ENCODE data around the gene SOX2.

Gene SOX2

GRCh38 chr3:181711325-181712135 lies at the start of gene SOX2:
SOX2 (plus strand) TSS chr3:181711925; CDS start chr3:181712361, 436 bp downstream.
- no peak for FAIRE-seq

DNA sequence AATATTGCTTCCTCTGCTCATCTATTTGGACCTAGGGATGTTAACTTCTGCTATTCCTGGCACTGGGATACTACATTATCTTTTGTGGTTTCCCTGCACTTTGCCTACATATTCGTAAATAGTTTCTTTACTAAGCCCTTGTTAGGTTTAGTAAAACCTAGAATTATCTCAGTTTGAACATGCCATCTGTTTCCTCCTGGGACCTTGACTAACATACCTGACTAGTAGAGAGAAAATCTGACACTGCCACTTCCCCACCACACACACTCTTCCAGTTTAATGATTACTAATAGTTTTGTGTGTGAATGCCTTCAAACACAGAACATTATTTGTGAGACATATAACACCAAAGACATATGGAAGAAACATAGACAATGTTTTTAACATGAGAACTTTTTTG lies 28.2 kb upstream of the SOX2 start:
- FAIRE-seq, result no peak

DNA sequence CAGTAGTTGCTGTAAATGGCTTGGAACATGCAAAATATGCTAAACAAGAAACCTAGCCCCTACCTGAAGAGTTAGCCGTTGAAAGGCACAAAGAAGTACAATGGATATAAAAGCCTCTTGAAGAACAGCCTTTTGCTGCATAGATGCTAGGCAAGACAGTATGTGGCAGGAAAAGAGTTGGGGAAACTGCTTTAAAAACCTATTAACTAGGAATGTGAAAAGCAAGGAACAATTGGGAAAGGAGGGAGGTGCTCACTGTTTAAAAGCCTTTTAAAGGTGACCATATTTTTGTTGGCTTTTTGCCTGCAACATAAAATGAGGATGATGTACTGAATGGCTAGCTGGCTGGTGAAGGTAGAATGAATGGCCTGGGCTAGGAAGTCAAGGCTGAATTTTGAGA lies 24.5 kb upstream of the SOX2 start:
- no peak for FAIRE-seq

GRCh38 chr3:181687731-181688130 lies 24.0 kb upstream of the SOX2 start:
- no peak for FAIRE-seq

DNA sequence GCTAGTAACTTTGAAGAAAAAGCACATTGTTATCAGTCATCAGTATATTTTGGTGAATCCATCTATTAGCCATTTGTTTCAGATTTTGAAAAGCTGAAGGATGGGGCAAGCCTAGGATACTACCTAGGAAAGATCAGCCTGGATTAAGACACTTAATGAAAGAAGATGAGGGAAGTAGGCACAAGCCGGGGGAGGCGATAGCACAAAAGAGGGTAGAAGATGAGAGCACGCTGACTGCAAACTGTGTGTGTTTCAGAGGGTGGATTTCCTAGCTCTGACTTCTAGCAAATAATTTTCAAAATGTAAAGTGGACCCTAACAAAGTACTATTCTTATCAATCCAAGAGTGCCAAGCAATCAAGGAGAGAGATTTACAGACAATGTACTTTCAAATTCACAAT lies 22.2 kb upstream of the SOX2 start:
- no peak for FAIRE-seq

- no peak for FAIRE-seq
Measured at GRCh38 chr3:181690769-181691168, 21.0 kb upstream of the SOX2 start.

DNA sequence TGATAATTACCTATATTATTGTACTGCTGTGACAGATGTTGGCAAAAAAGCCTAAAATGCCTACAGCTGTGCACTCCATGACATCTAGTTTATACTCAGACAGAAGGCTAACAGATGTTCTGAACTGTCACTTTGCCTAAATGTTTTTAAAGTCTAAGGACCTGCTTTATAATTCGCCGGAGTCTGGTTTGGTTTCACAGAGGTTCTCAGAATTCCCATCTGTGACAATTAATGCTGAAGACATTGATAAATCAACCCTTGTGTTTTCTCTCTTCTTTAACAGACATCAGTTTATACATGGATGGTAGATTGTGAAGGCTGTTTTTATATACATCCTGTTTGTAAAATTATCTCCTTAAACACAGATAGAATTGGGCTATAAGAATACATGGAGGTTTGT lies 19.8 kb upstream of the SOX2 start:
- FAIRE-seq, result no peak

DNA sequence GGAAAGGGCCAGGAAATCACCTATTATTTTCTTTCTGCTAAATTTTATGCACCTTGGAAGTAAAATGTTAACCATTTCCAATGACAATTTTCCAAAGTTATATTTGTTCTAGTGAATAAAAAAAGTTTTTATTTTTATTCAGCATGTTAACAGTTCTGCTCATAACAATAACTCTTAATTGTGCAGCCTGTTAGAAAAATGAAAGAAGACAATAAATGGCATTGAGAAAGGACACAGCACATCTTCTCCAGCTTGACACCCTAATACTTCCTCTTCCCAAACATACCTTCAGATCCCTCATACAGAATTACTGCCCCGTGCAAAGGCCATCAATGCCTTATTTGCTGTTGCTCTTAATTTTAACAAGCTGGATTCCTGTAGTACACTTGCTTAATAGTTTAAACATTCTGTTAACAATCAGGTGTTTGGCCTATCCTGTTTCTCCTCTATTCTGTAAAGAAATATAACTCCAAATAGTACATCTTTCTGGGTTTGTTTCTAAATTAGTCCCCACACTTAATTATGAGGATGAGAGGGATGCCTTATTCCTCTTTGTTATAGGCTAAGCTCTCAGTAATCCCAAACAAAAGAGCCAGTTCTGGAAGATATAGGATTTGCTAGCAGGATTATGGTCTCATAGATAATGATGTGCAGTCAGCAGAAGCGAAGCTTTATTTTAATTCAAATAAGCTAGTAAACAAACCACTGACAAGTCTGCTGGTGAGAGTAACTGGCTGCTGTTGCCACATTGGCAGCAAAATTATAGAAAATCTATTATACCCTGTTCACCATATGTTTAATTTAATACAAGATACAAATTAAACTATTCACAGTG lies 19.2 kb upstream of the SOX2 start:
- no peak for FAIRE-seq

DNA sequence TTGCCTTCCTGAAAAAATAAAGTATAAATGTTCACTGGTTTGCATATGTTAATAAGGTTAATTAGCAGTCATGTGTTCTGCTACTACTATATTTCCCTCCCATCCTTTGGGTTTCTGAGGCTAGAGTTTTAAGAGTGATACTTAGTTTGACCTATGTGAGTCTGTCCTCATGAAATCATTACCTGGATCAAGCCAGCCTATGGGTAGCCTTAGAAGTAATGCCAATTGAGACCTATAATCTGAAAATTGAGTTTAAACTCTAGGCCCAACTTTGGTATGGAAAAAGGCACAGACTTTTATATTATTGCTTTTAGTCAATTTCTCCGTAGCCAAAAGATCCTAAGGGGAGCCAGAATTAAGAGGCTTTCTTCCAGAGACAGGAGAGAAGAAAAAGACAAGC lies 18.4 kb upstream of the SOX2 start:
- FAIRE-seq, result no peak

- no peak for FAIRE-seq
Measured at GRCh38 chr3:181694805-181695660, 16.7 kb upstream of the SOX2 start.

- FAIRE-seq, result no peak
Measured at GRCh38 chr3:181695661-181696491, 15.8 kb upstream of the SOX2 start.

DNA sequence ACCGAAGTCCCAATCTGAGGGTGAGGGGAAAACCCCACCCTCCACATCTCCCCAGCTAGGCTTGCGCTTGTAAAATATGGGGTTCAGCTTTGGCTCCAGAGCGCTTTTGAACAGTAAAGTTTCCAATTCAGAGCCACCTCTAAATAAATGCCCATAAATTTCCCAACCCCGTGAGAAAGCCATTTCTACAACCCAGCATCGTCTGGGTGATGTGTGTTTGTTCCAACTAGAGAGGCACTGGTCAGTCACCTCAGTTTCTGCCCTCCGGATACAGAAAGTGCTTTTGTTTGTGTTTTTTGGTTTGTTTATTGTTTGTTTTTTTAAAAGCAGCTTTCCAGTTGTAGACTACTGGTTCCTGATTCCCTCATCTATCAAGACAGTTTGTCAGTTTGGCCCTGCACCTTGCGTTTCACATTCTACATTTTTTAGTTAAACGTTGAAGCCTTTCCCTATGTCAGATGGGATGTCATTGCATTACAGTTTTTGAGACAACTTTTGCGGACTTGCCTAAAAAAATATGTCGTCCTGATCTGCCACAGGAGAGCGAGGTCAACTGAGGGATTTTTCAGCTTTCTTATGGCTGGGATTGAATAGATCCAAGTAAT lies 15.0 kb upstream of the SOX2 start:
- FAIRE-seq, result no peak

DNA sequence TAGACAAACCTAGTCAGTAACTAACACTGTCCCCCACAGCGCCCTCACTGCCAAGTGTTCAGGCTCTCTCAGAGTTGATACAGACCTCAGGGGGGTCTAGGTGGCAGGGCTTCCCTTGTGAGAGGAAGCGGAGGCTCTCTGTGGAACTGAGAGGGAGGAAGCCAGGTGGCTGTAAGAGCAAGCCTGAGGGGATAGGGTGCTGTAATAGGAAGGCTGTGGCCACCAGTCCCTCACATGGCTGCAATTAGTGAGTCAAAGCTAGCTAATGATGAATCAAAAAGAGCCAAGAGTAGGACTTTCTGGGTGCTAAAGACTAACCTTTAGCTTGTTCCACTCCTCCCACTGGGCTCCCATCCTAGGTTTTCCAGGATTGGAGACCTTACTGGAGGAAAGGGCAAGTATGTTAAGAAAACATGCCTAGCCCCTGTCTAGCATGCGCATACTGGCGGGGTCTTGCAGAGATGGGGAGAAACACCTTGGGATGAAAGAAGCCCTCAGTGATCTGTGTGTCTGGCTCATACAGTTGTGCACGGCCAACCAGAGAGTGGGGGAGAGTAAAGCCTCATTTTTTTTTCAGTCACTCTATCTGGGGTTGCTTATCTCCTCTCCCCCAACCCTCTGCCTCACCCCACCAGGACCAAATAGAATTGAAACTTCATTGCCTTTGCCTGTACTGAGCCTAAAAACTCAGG lies 13.3 kb upstream of the SOX2 start:
- FAIRE-seq, result no peak

GRCh38 chr3:181699171-181699903 lies 12.4 kb upstream of the SOX2 start:
- FAIRE-seq, result no peak

DNA sequence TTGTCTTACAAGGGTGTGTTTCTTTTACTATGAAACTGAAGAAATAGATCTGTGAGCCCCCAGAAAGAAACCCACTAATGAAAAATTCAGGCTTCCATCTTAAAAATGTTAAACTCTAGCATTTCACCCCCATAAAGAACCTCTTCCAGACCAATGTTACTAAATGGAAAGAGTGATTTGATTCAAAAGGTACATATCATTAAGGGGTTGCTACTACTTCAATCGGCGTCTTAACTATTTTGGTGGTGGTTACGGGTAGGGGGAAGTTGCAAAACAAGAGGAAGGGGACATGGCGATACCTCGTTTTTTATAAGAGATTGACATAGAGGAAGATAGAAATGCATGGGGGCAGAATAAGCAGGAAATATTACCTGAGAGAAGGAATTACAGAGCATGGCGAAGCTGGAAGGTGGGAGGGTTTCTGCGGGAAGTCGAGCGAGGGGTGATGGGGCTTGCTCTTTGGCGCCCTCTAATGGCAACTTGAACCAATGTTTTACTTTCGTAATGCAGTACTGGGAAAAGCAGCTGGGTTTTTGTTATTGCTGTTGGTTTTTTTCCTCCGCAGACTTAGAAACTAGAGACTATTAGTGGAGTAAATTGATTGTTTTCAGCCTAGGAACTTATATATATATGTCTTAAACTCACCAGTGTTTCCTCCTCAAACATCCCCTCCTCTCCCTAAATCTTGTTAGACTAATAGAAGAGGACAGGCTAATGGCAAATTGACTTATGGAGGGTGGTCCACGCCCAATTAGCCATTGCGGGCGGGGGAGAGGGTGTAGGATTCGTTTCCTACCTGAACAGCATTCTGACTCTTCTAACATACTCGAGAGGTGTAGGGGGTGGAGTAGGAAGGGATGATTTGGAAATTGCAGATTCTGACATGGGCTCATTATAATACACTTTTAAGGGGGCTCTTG lies 11.3 kb upstream of the SOX2 start:
- no peak for FAIRE-seq

DNA sequence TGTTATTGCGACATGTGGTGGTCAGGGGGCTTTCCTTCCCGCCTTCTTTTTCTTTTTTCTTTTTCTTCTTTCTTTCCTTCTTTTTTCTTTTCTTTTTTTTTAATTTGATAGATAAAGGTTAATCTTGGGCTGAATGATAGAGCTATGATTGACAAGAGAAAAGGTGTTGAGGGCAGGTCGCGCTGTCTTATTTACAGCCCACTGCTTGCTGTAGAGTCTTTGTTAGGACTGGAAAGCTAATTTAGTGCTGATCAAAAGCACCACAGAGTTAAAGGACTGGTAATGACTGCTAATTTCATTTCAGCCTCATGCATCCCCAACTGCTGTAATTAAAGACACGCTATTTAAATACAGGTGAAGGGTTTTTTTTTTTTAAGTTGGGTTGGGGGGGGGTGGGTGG lies 10.6 kb upstream of the SOX2 start:
- no peak for FAIRE-seq

DNA sequence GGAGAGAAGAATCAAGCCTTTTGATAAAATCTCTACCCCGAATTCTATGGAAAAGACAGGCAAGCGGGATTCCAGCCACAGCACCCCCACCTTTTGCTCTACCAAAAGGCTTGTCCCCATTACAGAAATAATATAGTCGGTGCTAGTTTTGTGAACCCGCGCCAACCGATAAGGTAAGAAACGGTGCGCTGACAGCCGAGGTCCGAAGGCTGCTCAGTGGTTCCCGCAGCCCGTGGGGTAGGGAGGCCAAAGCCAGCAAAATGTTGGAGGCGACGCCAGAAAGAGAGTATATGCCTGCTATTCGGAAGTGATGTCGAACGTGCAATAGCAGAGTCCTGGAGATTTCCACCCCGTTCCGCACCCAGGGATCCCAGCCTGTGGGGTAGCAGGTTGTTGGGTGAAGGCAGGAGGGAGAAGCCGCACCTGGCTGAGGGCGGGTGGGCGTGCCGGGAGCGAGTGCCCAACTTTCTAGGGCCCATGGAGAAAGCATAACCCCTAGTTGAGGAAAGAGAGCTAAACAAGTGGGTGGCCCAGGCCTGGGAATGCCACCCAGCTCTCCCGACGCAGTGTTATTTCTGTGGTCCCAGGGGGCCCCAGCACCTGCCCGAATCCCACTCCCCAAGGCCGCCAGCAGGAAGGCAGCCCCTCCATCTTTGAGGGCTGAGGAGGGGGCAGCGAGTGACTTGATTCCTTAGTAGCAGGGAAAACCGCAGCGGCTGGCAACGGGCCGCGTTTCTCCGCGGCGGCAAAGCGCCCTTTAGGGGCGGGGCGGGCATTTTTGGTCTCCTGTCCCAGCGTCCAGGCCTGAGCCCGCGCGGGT lies 7.9 kb upstream of the SOX2 start:
- no peak for FAIRE-seq

GRCh38 chr3:181704421-181705085 lies 7.2 kb upstream of the SOX2 start:
- FAIRE-seq, result no peak
